Brain pericyte (primary cell): Measurements from ENCODE around the gene DDOST.

Source experiments
- DNase-seq: peaks from one replicate; pipeline ENCODE4 v3.0.0-alpha.2; 2012; ENCODE audit warnings: low read depth, low spot score

DDOST gene

DNA sequence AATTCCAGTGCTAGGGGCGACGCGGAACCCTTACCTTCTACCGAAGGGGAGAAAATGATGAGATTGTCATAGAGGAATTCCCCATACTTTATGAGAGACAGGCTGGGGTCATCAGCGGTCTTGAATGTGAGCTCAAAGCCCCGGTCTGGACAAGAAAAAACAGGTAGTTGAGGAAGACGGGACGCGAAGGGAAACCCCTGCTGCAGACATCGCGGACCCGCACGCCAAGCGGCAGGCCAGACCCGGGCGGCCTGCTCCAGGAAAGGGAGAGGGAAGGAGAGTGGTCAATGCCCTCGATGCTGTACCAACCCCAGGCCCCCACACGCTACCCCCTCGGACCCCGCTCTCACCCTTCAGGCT lies 342 bp downstream of the DDOST start:
- DNase-seq, result no peak

DNA sequence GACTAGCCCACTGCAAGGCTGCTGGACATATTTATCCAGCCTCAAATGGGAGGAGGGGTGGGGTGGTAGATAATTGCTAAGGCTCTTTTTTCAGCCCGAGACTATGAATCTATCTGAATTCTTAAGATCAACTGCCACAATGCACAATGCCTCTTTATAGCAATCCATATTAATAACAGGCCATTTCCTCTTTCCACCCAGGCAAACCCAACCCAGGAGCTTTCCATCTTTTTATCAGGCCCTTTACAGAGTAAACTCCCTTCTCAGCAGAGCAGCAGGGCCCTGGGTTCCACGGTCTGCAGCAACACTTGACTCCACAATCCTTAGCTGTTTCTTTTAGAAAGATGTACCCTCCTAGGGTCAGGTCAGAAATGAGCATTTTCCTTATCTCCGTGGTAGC lies 806 bp downstream of the DDOST start:
- DNase-seq, result no peak

DNA sequence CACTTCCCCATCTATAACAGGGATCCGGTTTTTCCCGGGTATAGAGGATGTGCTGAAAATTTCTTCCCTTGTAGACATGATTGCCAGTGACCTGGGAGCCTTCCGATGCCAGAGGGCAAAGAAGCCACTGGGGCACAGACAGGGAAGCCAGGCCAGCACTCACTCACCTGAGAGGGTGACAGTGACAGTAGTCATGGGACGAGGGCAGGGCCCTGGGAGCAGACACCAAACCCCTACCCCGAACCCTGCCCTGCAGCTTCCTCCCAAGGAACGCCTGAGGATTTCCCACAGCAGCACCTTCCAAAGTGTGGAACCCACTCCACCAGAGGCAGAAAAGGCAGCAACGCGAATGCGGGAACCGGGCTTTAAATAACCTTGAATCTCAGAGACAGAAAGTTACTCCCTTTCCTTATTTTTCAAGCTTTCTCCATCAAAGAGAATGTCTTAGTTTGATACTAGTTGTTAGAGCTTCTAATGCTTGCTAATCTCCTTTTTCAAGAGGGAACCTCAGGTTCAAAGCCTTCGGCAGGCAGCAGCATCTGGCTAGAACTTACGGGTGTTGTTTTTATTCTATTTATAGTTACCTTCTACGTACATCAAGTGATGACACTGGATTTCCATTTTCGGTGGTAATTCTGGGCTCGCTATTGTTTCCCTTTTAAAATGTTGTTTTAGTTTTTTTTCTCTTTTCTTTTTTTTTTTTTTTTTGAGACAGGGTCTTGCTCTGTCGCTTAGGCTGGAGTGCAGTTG lies 2.8 kb downstream of the DDOST start:
- DNase-seq, result no peak

DNA sequence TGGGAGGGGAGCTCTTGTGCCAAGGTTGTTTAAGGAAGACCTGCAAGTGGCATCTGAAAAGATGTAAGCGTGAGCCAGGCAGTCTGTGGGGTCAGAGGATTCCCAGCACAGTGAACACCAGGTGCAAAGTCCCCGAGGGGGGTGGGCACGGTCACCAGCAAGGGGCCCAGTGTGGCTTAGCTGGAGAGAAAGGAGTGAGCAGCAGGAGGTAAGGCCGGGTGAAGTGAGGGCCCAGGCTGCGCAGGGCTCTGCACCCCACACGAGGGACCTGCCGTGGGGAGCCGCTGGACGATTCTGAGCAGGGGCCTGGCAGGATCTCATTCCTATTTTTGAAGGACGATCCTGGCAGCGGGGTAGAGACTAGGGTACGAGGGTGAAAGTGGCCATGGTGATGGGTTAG lies 4.1 kb downstream of the DDOST start:
- DNase-seq, result no peak

DNA sequence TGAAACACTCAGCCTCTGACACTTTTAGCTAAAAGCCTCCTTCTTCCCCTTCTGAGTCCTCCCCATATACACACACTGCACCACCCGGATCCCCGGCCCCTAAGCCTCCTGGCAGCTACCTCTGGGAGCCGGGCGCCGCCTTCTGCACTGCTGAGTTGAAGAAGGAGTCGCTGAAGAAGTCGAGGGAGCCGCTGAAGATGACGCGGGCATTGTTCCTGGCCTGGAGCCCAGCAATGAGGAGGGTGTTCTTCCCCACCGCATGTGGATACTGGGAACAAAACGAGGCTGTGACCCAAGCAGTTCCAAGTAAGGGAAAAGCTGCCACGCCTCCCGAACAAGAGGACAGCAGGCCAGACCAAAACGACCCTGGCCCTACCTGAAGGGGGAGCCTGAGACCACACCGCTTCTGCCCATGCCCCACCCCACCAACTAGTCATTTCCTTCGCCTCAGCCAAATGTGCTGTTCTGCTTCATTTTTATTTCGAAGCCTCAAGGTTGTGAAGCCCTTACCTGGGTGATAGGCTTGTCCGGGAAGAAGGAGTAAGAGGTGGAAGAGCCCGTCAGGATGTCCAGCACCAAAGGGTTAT lies 7.0 kb downstream of the DDOST start:
- no peak for DNase-seq

DNA sequence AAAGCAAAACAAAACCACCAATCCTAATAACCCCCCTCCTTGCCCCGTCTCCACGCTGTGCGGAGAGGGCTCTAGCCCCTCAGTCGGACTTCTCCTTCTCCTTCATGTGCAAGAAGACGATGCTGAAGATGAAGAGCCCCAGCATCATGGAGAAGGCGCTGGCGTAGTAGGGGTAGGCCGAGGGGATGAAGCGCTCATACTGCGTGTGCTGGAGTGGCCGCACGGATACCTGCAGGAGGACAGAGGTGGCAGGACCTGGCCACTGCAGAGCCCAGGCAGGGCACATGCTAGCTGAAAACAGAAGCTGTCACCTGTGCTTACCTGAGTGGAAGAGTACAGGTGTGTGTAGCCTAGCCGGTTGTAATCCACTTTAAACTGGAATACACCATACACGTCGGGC lies 8.9 kb downstream of the DDOST start:
- DNase-seq, result no peak

DNA sequence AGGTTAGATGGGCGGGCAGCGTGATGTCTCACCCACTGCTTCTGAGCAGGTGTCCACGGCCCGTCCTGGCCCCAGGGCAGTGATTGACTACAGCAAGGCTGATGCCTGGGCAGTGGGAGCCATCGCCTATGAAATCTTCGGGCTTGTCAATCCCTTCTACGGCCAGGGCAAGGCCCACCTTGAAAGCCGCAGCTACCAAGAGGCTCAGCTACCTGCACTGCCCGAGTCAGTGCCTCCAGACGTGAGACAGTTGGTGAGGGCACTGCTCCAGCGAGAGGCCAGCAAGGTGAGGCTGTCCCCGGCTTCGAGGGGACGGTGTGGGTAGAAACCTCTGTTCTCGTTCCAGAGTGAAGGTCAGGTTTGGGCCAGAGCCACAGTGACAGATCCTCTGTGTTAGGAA lies 12.2 kb downstream of the DDOST start:
- DNase-seq, result no peak

DNA sequence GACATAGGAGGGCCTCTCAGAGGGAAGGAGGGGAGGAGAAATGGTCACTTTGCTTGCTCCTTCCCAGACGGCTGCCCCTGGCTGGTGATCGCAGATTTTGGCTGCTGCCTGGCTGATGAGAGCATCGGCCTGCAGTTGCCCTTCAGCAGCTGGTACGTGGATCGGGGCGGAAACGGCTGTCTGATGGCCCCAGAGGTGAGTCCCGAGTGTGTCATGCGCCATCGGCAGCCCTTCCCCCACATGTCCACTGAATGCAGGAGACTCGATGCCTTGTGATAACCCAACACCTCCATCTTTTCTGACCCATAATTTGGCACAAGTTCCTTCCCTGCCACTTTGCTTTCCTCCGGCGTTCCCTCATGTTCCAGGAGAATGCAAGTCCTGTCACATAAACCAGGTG lies 12.7 kb downstream of the DDOST start:
- DNase-seq, result no peak

DNA sequence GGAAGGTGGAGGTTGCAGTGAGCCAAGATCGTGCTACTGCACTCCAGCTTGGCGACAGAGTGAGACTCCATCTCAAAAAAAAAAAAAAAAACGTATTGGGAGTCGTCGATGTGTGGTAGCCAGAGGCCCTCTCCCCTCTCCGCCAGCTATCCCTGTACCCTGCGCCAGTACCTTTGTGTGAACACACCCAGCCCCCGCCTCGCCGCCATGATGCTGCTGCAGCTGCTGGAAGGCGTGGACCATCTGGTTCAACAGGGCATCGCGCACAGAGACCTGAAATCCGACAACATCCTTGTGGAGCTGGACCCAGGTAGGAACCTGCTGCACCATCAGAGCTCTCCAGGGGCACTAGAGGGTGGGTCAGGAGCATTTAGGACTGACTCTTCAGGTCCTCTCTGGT lies 15.8 kb downstream of the DDOST start:
- no peak for DNase-seq

DNA sequence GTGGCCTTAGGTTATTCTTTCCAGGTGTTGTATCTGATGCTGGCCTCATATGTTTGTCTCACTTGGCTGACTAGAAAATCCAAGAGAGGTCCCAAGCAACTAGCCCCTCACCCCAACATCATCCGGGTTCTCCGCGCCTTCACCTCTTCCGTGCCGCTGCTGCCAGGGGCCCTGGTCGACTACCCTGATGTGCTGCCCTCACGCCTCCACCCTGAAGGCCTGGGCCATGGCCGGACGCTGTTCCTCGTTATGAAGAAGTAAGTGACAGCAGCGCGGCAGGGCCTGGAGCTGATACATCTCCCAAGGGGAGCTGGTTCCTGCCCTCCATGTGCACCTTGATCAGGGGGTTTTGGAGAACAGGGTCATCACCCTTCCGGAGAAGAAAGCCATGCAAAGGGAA lies 16.8 kb downstream of the DDOST start:
- DNase-seq, result no peak

DNA sequence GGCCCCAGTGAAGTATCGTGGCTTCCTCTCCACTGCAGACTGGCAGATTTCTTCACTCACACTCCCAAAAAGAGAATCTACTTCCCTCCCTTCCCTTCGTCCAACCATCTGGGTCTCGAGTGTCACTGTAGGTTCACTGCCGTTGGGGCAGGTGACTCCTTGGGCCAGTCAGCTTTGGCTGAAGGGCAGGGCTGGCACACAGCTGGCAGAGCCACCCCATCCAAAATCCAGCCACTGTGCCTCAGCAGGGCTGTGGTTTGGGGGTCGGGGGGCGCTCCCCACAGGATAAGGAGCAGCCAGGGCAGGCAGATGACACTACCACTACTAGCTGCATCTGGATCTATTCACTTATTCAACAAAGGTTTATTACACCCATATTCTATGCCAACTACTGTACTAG lies 18.1 kb downstream of the DDOST start:
- no peak for DNase-seq

DNA sequence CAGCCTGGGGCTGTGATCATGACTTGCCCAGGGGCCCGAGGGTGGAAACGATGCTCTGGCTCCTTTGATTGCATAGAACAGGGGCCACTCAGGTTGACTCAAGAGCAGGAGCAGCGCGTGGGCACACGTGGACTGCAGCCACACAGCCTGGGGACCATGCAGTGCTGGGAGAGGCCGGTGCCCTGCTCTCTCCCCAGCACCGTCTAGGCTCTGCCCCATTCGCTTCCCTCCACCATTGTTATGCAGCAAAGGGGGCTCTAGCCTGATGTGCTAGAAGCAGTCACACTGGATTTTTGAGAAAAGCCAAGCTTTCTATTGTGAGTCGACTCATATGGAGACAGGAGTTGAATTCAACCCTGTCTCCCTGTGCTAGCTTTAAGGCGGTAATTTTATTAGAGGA lies 19.2 kb downstream of the DDOST start:
- DNase-seq, result no peak

DNA sequence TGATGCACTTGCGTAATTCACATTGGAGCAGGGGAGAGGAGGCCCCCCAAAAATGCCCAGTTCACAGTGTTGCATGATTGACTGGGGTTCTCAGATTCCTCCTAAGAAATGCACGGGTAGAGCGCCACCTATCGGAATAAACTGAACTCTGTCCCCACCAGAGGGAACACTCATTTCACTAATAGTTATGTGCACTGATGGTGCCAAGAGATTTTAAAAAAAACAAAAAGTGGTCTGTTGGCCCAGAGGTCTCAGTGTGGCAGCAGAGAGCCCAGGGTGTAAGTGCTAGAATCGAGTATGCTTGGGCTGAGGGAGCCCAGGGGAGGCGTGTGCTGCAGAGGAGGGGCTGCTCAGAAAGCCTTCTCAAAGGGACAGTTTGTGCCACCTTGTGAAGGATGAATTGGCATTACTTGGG lies 21.0 kb downstream of the DDOST start:
- no peak for DNase-seq

DNA sequence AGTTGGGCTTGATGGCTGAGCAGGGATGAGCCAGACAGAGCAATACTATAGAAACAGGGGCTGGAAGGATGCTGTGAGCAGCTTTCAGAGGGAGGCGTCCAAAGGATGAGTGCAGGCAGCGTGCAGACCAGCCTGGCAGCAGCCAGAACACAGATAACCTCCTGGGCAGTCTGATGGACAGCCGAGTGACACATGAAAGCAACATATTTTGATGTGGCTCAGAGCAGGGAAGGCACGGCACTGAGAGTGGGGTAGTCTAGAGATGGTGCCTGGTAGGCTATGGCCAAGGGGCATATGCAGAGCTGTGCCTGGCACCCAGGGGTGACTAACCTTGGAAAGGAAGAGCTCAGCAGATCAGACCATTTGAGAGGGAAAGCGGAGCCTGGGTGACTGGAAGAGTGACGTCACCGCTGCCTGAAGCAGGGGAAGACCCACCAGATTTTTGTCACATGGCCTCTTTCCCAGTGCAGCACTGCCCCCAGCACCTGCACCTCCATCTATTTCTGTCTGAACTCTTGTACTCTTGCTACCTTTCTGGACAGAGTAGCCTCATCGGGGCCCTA lies 24.3 kb downstream of the DDOST start:
- DNase-seq, result no peak

DNA sequence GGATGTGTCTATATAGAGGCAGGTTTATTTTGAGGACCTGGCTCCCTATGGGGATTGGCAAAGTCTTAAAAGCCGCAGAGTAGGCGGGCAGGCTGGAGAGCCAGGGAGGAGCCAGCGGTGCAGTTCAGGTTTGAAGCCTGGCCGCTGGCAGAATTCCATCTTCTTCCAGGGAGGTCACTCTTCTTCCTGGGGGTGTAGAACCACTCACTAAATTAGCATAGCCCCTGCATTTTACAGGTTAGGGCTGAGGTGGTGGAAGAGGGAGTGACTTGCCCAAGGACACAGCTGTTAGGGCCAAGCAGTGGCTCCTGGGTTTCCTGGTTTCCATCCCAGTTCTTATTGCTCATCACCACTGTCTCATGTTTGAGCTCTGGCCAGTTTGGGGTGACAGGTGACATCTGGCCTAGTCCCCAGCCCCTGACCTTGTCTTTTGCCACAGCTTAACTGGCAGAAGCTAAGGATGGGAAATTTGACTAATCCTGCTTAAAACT lies 26.5 kb downstream of the DDOST start:
- DNase-seq, result no peak

DNA sequence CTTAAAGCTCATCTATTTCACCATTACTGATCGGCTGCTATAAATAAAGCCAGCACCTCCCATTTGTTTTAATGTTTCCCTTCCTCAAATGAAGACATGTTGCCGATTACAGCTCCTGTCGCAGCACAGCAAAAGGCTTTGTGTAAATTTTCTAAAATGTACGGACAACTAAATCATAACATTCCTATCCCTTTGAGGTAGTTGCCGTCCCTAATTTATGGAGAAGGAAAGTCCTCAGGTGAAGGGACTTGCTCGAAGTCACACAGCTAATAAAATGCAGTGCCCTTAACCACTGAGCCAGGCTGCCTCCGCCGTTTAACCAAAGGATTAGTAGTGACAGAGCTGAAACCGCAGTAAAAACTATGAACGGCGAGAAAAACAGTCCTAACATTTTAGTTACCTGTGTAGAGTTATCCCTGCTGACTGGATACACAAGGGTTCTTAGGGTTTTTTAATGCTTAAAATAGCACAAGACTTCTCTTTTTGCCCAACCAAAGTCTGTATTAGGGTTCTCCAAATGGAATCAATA lies 27.0 kb downstream of the DDOST start:
- no peak for DNase-seq

DNA sequence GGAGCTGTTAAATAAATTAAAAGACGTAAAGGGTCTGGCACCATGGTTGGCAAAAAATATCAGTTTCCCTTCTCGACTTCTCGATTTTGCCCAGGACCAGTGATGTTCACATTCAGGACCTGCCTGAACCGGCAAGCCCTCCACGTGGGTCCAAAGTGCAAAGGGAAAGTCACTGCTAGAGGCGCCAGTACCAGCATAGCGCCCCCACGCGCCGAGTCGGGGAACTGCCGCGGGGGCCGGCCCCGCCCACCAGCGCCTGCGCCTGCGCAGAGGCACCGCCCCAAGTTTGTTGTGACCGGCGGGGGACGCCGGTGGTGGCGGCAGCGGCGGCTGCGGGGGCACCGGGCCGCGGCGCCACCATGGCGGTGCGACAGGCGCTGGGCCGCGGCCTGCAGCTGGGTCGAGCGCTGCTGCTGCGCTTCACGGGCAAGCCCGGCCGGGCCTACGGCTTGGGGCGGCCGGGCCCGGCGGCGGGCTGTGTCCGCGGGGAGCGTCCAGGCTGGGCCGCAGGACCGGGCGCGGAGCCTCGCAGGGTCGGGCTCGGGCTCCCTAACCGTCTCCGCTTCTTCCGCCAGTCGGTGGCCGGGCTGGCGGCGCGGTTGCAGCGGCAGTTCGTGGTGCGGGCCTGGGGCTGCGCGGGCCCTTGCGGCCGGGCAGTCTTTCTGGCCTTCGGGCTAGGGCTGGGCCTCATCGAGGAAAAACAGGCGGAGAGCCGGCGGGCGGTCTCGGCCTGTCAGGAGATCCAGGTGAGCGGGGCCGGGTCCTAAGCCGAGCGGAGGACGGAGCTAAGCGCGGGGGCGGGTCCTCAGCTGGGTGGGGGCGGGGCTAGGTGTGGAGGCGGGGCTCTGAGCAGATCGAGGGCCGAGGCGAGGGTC lies 27.7 kb downstream of the DDOST start, which contains the start of gene PINK1:
TSS of gene PINK1 (plus strand) at position 269 of the 875 bp plus-strand sequence. CDS start at position 360, 91 bp downstream.
- DNase-seq, result no peak

DNA sequence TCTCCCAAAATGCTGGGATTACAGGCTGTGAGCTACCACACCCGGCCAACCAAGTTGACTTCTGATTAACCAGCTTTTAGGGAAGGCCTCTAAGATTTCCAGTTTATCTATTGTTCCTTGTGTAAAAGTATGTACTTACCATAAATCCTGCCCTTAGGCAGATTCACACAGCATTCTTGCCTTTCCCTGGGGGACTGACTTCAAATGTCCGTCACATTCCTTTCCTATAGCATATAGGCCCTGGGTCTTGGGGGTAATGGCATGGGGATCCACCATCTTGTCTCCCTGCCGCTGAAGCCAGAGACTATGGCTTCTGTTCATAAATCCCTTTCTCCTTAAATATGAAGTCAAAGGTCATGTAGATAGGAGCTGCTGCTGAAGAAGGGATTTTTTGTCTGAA lies 28.8 kb downstream of the DDOST start:
- DNase-seq, result no peak

DNA sequence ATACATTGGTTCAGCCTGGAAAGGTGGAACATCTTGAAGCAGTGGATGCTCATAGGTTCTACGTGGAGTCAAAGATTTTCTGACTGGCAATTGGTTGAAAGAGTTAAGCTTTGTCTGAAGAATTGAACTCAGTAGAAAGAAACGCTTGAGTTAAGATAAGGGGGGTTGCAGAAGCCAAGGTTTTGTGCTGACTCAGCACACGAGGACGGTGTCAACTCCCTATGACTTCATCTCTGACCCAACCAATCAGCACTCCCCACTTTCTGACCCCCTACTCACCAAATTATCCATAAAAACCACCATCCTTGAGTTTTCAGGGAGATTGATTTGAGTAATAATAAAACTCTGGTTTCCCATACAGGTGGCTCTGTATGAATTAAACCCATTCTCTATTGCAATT lies 30.4 kb downstream of the DDOST start:
- DNase-seq, result no peak

DNA sequence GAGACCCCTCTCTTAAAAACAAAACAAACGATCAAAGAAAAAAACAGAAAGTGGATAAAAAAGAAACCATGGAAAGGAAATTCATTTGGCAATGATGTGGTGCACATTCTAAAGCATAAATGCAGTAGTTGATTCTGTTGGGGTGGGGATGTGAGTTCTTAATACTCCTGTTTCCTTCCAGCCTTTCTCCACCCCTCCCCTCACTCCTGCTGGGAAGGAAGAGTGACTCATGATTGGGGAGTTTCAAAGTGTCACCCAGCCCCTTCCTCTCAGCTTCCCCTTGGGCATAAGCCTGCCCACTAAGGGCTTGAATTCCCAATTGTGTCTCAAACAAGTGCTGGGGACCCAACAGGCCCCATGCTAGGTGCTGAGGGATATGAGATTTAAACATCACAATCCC lies 34.6 kb downstream of the DDOST start:
- no peak for DNase-seq

DNA sequence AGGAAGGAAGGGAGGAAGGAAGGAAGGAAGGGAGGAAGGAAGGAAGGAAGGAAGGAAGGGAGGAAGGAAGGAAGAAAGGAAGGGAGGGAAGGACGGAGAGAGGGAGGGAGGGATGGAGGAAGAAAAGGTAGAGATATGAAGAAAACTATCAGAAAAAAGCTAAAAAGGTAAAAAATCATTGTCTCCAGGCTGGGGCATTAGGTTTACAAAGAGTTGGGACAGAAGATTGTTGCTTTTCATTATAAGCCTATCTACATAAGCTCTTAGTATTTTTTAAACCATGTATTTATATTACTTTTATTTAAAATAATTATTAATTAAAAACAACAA lies 35.1 kb downstream of the DDOST start:
- no peak for DNase-seq
